GM19395 (cell line): ENCODE data around the gene NDUFB10.

Experiments used
- ATAC-seq: cut with Tn5 transposase; IDR thresholded peaks from one replicate; pipeline ENCODE4 v1.9.1; 2021; ENCODE audit warnings: mild to moderate bottlenecking, moderate library complexity; ENCODE audit not compliant: unreplicated experiment

Gene NDUFB10

GRCh38 chr16:1965396-1966001, 6.2 kb downstream of the NDUFB10 start:
- ATAC-seq: no peak

DNA sequence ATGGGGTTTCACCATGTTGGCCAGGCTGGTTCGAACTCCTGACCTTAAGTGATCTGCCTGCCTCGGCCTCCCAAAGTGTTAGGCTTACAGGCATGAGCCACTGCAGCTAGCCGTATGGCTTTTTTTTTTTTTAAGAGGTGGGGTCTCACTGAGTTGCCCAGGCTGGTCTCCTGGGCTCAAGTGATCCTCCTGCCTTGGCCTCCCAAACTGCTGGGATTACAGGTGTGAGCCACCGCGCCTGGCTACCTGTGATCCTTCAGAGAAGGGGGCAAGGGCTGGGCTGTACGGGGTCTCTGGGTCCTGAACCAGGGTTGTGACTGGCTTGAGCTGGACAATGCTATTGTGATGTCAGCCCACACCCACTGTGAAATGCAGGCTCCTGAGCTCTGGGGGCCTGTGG, 7.1 kb downstream of the NDUFB10 start, which contains the start of gene RNF151:
Gene RNF151, plus strand, starts transcription at position 397 of the 400 bp plus-strand sequence. CDS start 26 bp downstream, outside the sequence.
- no peak for ATAC-seq

- ATAC-seq: no peak
Observed at GRCh38 chr16:1968146-1968953, 9.0 kb downstream of the NDUFB10 start.

DNA sequence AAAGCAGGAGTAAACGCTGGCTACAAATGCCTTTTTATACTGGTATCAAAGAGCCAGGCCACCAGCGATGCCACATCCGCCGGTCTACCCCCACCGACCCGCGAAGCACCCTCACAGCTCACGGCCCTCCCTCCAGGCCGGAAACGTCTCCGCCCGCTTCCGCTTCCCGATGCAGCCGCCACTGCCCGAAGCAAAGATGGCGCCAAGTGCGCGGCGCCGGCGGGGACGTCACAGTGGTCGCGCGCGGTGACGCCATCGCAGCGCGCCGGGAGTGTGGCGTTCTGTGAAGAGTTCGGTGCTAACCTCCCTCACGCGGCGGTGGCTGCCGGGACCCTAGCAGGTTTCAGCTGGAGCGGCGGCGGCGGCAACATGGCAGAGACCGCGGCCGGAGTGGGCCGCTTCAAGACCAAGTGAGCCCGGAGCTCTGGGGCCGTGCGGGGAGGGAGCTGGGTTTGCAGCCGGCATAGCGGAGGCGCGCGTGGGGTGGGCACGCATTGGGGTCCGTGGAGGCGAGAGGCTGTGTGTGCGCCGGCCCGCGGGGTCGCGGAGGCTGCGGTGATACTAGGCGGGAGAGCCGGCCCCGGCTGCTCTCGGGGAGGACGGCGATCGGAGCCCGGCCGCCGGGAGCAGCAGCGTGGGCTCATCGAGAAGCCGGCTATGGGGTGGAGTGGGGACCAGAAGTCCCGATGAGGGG, 12.6 kb downstream of the NDUFB10 start, which contains the start of gene TBL3:
Gene TBL3, plus strand, starts transcription at position 258 of the 694 bp plus-strand sequence. Its CDS starts 112 bp downstream, at position 370.
- peak; percentile 75 for ATAC-seq

- ATAC-seq: peak; percentile 4
Observed at GRCh38 chr16:1972490-1972877, 13.1 kb downstream of the NDUFB10 start.

- ATAC-seq: no peak
Observed at GRCh38 chr16:1973461-1974156, 14.3 kb downstream of the NDUFB10 start.

DNA sequence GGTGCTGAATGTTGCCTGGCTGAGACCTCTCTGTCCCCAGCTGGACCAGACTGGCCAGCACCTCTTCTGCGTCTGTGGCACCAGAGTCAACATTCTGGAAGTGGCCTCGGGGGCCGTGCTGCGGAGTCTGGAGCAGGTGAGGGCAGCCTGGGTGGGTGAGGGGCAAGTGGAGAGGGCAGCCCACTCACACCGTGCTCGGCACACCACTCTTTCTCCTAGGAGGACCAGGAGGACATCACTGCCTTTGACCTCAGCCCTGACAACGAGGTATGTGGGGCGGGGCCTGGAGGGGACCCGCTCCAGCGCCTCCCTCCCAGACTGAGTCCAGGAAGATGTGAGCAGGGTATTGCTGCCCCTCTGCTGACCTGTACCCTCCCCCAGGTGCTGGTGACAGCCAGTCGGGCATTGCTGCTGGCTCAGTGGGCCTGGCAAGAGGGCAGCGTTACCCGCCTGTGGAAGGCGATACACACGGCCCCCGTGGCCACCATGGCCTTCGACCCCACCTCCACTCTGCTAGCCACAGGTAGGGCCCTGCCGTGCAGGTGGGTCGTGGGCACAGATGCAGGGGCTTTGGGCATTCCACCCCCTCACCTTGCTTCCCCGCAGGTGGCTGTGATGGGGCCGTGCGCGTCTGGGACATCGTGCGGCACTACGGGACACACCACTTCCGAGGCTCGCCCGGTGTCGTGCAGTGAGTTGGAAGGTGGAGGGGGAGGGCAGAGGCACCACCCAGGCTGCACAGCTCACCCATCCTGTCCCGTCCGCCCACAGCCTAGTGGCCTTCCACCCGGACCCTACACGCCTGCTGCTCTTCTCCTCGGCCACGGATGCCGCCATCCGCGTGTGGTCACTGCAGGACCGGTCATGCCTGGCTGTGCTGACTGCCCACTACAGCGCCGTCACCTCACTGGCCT, 15.1 kb downstream of the NDUFB10 start:
- no peak for ATAC-seq

DNA sequence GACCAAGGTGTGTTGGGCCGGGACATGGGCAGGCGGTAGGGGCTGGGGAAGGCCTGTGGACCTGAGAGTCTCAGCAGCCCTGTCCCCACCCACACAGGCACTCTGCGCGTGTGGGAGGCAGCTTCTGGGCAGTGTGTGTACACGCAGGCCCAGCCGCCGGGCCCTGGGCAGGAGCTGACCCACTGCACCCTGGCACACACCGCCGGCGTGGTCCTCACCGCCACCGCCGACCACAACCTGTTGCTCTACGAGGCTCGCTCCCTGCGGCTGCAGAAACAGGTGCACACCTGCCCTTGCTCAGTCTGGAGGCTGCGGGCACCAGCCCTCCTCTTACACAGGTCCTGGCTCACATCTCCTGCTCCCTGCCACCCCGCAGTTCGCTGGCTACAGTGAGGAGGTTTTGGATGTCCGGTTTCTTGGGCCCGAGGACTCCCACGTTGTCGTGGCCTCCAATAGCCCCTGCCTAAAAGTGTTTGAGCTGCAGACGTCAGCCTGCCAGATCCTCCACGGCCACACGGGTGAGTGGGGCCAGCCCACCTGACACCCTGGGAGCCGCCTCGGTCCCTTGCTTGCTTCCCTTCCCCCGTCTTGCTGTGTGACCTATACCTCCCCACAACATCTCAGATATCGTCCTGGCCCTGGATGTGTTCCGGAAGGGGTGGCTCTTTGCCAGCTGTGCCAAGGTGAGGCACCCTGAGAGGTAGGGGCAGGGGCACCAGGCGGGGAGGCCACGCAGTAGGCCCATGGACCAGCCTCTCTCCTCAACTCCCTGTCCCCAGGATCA, 16.3 kb downstream of the NDUFB10 start:
- ATAC-seq: no peak

DNA sequence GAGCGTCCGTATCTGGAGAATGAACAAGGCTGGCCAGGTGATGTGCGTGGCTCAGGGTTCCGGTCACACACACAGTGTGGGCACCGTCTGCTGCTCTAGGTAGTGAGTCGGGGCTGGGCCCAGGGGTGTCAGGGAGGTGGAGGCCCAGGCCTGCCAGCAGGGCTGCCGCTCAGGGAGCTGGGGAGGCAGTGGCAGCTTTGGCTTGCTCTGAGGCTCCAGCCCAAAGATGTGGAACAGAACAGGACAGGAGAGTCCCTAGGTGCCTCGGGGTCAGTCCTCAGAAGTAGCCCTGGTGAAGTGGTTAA, 16.8 kb downstream of the NDUFB10 start:
- ATAC-seq: no peak

GRCh38 chr16:1976951-1977874, 17.9 kb downstream of the NDUFB10 start:
- no peak for ATAC-seq

GRCh38 chr16:1977875-1978268, 18.5 kb downstream of the NDUFB10 start:
- no peak for ATAC-seq

DNA sequence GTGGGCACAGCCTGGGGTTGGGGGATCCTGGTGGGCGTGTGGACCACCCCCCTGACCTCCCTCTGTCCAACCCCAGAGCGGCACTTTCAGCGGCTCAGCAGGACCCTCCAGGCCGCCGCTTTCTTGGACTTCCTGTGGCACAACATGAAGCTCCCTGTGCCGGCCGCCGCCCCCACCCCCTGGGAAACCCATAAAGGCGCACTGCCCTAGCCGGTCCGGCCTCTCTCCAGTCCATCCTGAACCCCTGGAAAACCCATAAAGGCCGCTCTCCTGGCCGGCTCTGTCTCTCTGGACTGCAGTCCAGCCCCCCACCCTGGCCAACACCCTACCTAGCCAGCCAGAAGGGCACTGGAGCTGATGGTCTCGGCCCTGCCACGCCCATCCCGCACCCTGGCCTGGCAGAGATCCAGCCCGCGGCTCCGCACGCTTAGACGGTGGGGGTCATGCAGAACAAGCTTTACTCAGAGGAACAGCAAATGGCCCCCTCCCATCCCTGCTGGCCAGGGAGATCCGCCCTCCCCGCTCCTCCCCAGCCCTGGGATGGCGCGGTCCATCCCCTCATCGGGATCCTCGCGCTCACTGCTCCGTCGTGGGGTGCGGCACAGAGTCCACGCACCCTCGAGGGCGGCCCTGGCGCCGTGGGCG, 19.3 kb downstream of the NDUFB10 start:
- no peak for ATAC-seq

GRCh38 chr16:1979271-1980029, 20.1 kb downstream of the NDUFB10 start:
- no peak for ATAC-seq

- ATAC-seq: no peak
Observed at GRCh38 chr16:1980030-1980769, 20.9 kb downstream of the NDUFB10 start.

GRCh38 chr16:1980770-1981087, 21.4 kb downstream of the NDUFB10 start:
- ATAC-seq: no peak

DNA sequence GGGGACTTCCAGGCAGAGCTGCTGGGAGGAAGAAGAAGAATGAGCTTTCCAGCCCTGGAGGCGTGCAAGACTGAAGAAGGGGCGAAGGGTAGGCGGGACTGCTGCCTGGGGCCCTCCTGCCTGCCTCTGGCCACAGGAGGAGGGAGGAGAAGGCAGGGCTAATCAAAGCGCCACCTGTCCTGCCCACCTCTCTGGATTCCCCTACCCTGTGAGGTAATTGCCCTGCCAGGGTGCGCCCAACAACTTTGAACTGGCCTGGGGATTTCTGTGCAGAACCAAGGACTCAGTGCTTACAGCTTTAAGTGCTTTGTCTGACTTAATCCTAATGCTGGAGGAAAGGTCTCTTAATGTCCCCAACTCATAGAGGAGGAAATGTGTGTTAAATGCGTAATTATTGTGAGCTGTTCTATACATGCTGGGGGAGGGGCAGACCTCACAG, 22.1 kb downstream of the NDUFB10 start, which contains the start of gene NOXO1:
Gene NOXO1, minus strand, starts transcription at position 72 of the 439 bp plus-strand sequence. CDS start 290 bp downstream, outside the sequence.
- no peak for ATAC-seq
